Measurements from ENCODE around the gene GSK3A.

The GSK3A gene

DNA sequence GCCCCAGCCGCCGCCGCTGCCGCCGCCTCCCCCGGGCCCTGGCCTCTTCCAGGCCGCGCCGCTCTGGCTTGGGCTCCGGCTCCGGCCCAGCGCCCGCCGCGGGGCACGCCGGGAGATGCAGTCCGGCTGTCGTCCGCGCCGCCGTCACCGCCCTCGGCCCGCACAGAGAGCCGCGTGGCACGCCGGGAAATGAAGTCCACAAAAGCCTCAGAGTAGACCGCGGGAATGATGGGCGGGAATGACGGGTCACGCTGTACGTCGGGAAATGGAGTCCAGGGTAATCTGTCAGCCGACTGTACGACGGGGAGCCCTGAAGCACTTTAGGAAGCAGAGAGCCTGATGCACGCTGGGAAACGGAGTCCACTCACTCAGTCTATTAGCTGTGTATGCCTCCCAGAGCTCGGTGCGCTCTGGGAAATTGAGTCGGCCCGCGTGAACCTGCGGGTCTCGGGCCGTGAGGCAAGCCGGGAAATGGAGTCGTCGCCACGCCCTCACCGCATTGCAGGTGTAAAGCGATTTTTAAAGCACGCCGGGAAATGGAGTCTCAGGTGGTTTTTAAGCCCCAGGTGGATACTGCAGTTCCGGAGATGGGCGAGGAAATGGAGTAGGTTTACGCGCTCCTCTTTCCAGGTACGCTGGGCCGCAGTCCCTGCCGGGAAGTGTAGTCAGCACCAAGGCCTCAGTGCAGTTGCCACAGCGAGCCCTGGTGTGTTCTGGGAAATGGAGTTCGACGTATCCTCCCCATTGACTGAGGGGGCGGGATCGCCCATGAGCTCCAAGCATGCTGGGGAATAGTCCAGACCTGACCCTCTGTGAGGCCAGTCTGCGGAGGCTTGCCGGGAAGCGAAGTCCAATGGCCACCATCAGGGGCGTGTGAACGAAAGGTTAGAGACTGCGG, at the start of gene GSK3A:
Gene GSK3A (minus strand): TSS at position 91 of the 898 bp plus-strand sequence. CDS start 137 bp downstream, outside the sequence.
- H3K4me3 ChIP-seq (ENCODE audit: control insufficient read depth, low read depth, low read length), result peak within 1 kb of the TSS; percentile 68
- peak; percentile 97 for DNase-seq (ENCODE audit: low read depth)
- TF ChIP-seq, protein P1, sequence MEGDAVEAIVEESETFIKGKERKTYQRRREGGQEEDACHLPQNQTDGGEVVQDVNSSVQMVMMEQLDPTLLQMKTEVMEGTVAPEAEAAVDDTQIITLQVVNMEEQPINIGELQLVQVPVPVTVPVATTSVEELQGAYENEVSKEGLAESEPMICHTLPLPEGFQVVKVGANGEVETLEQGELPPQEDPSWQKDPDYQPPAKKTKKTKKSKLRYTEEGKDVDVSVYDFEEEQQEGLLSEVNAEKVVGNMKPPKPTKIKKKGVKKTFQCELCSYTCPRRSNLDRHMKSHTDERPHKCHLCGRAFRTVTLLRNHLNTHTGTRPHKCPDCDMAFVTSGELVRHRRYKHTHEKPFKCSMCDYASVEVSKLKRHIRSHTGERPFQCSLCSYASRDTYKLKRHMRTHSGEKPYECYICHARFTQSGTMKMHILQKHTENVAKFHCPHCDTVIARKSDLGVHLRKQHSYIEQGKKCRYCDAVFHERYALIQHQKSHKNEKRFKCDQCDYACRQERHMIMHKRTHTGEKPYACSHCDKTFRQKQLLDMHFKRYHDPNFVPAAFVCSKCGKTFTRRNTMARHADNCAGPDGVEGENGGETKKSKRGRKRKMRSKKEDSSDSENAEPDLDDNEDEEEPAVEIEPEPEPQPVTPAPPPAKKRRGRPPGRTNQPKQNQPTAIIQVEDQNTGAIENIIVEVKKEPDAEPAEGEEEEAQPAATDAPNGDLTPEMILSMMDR (IDR thresholded peaks at IDR 0.05; ENCODE audit: control insufficient read depth, insufficient read depth, low read depth, low read length, missing control alignments), result no peak

DNA sequence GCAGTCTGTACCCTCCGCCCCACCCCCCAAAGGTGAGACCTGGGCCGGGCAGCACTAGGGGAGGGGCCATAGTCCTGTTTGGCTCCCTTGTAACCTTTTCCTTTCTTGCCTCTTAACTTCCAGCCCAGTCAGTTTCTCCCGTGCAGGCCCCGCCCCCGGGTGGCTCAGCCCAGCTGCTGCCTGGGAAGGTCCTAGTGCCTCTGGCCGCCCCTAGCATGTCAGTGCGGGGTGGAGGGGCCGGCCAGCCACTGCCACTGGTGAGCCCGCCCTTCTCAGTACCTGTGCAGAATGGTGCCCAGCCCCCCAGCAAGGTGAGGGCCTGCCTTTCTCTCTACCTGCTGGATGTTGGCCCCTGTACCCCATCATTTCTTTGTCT, 49.0 kb upstream of the GSK3A start:
- H3K4me3 ChIP-seq (ENCODE audit: control insufficient read depth, low read depth, low read length), result no peak overlapping the region
- no peak for DNase-seq (ENCODE audit: low read depth)
- TF ChIP-seq, protein P1 (IDR thresholded peaks at IDR 0.05; ENCODE audit: control insufficient read depth, insufficient read depth, low read depth, low read length, missing control alignments), result no peak

DNA sequence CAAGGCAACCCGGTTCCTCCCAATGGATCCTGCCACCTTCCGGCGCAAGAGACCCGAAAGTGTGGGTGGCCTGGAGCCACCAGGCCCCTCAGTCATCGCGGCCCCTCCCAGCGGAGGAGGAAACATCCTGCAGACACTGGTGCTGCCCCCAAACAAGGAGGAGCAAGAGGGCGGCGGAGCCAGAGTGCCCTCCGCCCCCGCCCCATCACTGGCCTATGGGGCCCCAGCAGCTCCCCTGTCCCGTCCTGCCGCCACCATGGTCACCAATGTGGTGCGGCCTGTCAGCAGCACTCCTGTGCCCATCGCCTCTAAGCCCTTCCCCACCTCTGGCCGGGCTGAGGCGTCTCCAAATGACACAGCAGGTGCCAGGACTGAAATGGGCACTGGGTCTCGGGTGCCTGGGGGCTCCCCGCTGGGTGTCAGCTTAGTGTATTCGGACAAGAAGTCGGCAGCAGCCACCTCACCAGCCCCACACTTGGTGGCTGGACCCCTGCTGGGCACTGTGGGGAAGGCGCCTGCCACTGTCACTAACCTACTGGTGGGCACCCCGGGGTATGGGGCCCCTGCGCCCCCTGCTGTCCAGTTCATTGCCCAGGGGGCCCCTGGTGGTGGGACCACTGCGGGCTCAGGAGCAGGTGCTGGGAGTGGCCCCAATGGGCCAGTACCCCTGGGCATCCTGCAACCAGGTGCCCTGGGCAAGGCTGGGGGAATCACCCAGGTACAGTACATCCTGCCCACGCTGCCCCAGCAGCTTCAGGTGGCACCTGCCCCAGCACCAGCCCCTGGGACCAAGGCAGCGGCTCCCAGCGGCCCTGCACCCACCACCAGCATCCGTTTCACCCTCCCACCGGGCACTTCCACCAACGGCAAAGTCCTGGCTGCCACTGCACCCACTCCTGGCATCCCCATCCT, 48.4 kb upstream of the GSK3A start:
- H3K4me3 ChIP-seq (ENCODE audit: control insufficient read depth, low read depth, low read length), result no peak overlapping the region
- TF ChIP-seq, protein P1 (IDR thresholded peaks at IDR 0.05; ENCODE audit: control insufficient read depth, insufficient read depth, low read depth, low read length, missing control alignments), result peak; percentile 54
- no peak for DNase-seq (ENCODE audit: low read depth)

DNA sequence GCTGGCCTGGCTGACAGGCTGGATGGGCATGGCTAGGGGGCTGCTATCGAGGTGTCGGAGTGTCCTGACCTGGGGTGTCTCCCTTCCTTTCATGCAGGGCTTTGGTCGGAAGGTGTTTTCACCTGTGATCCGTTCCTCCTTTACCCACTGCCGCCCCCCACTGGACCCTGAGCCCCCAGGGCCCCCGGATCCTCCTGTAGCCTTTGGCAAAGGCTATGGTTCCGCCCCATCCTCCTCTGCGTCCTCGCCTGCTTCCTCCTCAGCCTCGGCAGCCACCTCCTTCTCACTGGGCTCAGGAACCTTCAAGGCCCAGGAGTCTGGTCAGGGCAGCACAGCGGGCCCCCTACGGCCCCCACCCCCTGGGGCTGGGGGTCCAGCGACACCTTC, 47.7 kb upstream of the GSK3A start:
- TF ChIP-seq, protein P1 (IDR thresholded peaks at IDR 0.05; ENCODE audit: control insufficient read depth, insufficient read depth, low read depth, low read length, missing control alignments), result no peak
- no peak overlapping the region for H3K4me3 ChIP-seq (ENCODE audit: control insufficient read depth, low read depth, low read length)
- no peak for DNase-seq (ENCODE audit: low read depth)

DNA sequence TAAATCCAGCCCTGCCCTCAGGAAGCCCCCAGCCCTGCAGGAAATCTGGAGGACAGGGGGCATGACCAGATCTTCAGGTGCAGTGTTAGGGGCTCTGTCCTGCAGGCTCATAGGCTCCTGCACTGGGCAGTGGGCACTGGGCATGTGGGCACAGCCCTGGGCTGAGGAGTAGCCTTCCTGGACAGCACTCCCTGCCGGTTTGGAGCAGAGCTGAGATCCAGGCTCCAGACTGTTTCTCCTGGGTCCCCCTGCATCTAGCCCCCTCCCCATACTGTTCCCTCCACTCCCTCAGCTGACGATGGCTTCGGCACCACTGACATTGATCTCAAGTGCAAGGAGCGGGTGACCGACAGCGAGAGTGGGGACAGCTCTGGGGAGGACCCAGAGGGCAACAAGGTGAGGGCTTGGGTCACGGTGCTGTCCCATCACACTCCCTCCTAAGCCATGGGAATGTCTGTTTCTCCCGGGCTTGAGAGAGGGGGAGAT, 47.2 kb upstream of the GSK3A start:
- no peak overlapping the region for H3K4me3 ChIP-seq (ENCODE audit: control insufficient read depth, low read depth, low read length)
- no peak for DNase-seq (ENCODE audit: low read depth)
- TF ChIP-seq, protein P1 (IDR thresholded peaks at IDR 0.05; ENCODE audit: control insufficient read depth, insufficient read depth, low read depth, low read length, missing control alignments), result no peak

DNA sequence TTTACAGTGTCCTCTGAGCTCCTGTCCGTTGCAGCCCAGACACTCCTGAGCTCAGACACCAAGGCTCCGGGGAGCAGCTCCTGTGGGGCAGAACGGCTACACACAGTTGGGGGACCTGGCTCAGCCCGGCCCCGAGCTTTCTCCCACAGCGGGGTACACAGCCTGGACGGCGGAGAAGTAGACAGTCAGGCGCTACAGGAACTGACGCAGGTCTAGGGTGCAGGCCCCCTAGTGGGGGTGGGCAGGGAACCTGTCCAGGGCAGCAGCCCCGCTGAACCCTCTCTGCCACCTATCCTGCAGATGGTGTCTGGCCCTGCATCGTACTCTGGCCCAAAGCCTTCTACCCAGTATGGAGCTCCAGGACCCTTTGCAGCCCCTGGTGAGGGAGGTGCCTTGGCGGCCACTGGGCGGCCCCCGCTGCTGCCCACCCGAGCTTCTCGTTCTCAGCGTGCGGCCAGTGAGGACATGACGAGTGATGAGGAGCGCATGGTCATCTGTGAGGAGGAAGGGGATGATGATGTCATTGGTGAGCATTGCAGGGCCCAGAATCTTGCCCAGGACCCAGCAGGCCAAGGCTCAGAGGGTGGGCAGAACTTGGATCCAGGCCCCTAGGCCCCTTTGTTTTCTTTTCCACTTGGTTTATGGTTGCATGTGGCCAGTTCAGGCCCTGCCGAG, 46.6 kb upstream of the GSK3A start:
- no peak for DNase-seq (ENCODE audit: low read depth)
- TF ChIP-seq, protein P1 (IDR thresholded peaks at IDR 0.05; ENCODE audit: control insufficient read depth, insufficient read depth, low read depth, low read length, missing control alignments), result no peak
- H3K4me3 ChIP-seq (ENCODE audit: control insufficient read depth, low read depth, low read length), result no peak overlapping the region
